ENCODE measurements around the gene NPY.

- TF ChIP-seq OSR1 (CRISPR knock-in tag; IDR thresholded peaks at IDR 0.05) = no peak
- TF ChIP-seq ZNF565 (CRISPR knock-in tag; conservative IDR thresholded peaks at IDR 0.05; ENCODE audit: low read depth) = no peak
- no peak for TF ChIP-seq PATZ1 (CRISPR knock-in tag; IDR thresholded peaks at IDR 0.05; ENCODE audit: borderline replicate concordance)
- no peak for TF ChIP-seq ZFP3 (CRISPR knock-in tag; IDR thresholded peaks at IDR 0.05)
- no peak for TF ChIP-seq ARNTL (CRISPR knock-in tag; IDR thresholded peaks at IDR 0.05; ENCODE audit: borderline replicate concordance, low read depth)
- no peak for TF ChIP-seq ZNF70 (CRISPR knock-in tag; IDR thresholded peaks at IDR 0.05)
- TF ChIP-seq POU6F1 (CRISPR knock-in tag; IDR thresholded peaks at IDR 0.05; ENCODE audit: borderline replicate concordance, low read depth) = no peak
- TF ChIP-seq CREB5 (CRISPR knock-in tag; IDR thresholded peaks at IDR 0.05; ENCODE audit: low read depth) = no peak
Measured at GRCh38 chr7:24304494-24305095, 20.6 kb downstream of the NPY start.

Measured in SK-N-SH treated with all-trans-retinoic acid at 6 μM for 48 hours (cell line).